ENCODE data around the gene EXOC1. TPM values are rescaled to one million over a fixed set of nuclear protein-coding genes. Genes with fewer than 3 reads are reported as not detected.

Gene EXOC1
- polyA plus RNA-seq, 1 donor (not counting 4 experiments of a cell fraction or from before 2014, with no cell fraction given): 32.4 TPM

DNA sequence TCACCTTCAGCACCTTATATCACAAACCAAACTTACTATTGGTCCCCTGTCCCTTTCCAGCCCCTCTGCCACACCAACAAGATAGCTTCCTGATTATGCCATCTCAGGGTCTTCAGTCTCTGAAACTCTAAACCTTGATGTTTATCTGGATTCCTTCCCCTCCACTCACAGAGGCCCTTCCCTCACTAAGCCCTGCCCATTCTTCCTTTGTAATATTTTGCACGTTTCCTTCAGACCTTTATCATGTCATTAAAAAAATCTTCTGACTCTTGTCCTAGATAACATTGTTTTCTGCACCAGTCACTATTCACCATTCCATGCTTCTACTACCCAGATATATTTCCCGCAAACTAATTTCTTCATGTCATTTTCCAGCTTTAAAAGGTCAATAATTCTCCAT lies 77.6 kb downstream of the EXOC1 start:
- H3K4me3 ChIP-seq (ENCODE audit: control insufficient read depth in 2 of 3, extremely low read depth in 1 of 3, insufficient read depth in 2 of 3, low read depth in 1 of 3, low read length in 3 of 3): no peak overlapping the region
- no peaks in the 10 kb centered on the region for H3K4me1 ChIP-seq (ENCODE audit: control insufficient read depth, extremely low read depth, insufficient read depth, low read length)
- H3K9me3 ChIP-seq (ENCODE audit: control insufficient read depth, low read depth, low read length): no peaks in the 10 kb centered on the region
- dilution Hi-C loops (cut with MboI; ENCODE audit: extremely low pct_ligation_motif_present, low sequenced_read_pairs): no loop called here
- no peak overlapping the region for H3K9ac ChIP-seq (ENCODE audit: control insufficient read depth, extremely low read depth, insufficient read depth, low read length)
- H2AFZ ChIP-seq (ENCODE audit: control insufficient read depth, low read length): no peak overlapping the region
- no peaks in the 10 kb centered on the region for H4K20me1 ChIP-seq (ENCODE audit: control insufficient read depth, extremely low read depth, insufficient read depth, low read length)
- no peak overlapping the region for H3K4me2 ChIP-seq (ENCODE audit: control insufficient read depth, extremely low read depth, insufficient read depth, low read depth, low read length)
- no peaks in the 10 kb centered on the region for H3K9me1 ChIP-seq (ENCODE audit: control insufficient read depth, extremely low read depth, insufficient read depth, low read length)
- H3K27ac ChIP-seq (ENCODE audit: control insufficient read depth, insufficient read depth, low read length): no peak overlapping the region
- FAIRE-seq (no peak), DNase-seq (ENCODE audit: low read depth, low spot score) (no peak)
- H3K27me3 ChIP-seq (ENCODE audit: control insufficient read depth, extremely low read depth, insufficient read depth, low read length): no peaks in the 10 kb centered on the region
- H3K36me3 ChIP-seq (ENCODE audit: control insufficient read depth in 2 of 2, extremely low read depth in 1 of 2, insufficient read depth in 2 of 2, low read length in 2 of 2): no peaks in the 10 kb centered on the region
- no peaks in the 10 kb centered on the region for H3K79me2 ChIP-seq (ENCODE audit: control insufficient read depth, insufficient read depth, low read length)
- TF ChIP-seq, protein P1, sequence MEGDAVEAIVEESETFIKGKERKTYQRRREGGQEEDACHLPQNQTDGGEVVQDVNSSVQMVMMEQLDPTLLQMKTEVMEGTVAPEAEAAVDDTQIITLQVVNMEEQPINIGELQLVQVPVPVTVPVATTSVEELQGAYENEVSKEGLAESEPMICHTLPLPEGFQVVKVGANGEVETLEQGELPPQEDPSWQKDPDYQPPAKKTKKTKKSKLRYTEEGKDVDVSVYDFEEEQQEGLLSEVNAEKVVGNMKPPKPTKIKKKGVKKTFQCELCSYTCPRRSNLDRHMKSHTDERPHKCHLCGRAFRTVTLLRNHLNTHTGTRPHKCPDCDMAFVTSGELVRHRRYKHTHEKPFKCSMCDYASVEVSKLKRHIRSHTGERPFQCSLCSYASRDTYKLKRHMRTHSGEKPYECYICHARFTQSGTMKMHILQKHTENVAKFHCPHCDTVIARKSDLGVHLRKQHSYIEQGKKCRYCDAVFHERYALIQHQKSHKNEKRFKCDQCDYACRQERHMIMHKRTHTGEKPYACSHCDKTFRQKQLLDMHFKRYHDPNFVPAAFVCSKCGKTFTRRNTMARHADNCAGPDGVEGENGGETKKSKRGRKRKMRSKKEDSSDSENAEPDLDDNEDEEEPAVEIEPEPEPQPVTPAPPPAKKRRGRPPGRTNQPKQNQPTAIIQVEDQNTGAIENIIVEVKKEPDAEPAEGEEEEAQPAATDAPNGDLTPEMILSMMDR (optimal IDR thresholded peaks at IDR 0.05 in 1 of 3, IDR thresholded peaks at IDR 0.05 in 1 of 3, conservative IDR thresholded peaks at IDR 0.05 in 1 of 3; ENCODE audit: extremely low read depth in 1 of 3, insufficient read depth in 2 of 3, low read length in 3 of 3): no peak
- TF ChIP-seq EZH2 (IDR thresholded peaks at IDR 0.05; ENCODE audit: low read length): no peak

DNA sequence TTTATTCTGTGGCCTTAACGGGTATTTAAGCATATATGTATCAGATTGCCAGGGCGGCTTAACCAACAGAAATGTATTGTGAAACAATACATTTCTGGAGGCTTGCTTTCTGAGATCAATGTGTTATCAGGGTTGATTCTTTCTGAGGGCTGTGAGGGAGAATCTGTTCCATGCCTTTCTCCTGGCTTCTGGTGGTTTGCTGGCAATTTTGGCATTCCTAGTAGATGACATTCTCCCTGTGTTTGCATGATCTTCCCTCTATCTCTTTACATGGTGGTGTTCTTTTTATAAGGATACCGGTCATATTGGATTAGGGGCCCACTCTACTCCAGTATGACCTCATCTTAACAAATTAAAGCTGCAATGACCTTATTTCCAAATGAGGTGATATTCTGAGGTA lies 78.4 kb downstream of the EXOC1 start:
- no peaks in the 10 kb centered on the region for H3K9me1 ChIP-seq (ENCODE audit: control insufficient read depth, extremely low read depth, insufficient read depth, low read length)
- no peak overlapping the region for H3K4me2 ChIP-seq (ENCODE audit: control insufficient read depth, extremely low read depth, insufficient read depth, low read depth, low read length)
- H4K20me1 ChIP-seq (ENCODE audit: control insufficient read depth, extremely low read depth, insufficient read depth, low read length): no peaks in the 10 kb centered on the region
- no peaks in the 10 kb centered on the region for H3K79me2 ChIP-seq (ENCODE audit: control insufficient read depth, insufficient read depth, low read length)
- no peak overlapping the region for H3K4me3 ChIP-seq (ENCODE audit: control insufficient read depth in 2 of 3, extremely low read depth in 1 of 3, insufficient read depth in 2 of 3, low read depth in 1 of 3, low read length in 3 of 3)
- no peak overlapping the region for H2AFZ ChIP-seq (ENCODE audit: control insufficient read depth, low read length)
- no peaks in the 10 kb centered on the region for H3K27me3 ChIP-seq (ENCODE audit: control insufficient read depth, extremely low read depth, insufficient read depth, low read length)
- H3K4me1 ChIP-seq (ENCODE audit: control insufficient read depth, extremely low read depth, insufficient read depth, low read length): no peaks in the 10 kb centered on the region
- DNase-seq (ENCODE audit: low read depth, low spot score) (no peak), FAIRE-seq (no peak)
- TF ChIP-seq, protein P1 (optimal IDR thresholded peaks at IDR 0.05 in 1 of 3, IDR thresholded peaks at IDR 0.05 in 1 of 3, conservative IDR thresholded peaks at IDR 0.05 in 1 of 3; ENCODE audit: extremely low read depth in 1 of 3, insufficient read depth in 2 of 3, low read length in 3 of 3): no peak
- TF ChIP-seq EZH2 (IDR thresholded peaks at IDR 0.05; ENCODE audit: low read length): no peak
- dilution Hi-C loops (cut with MboI; ENCODE audit: extremely low pct_ligation_motif_present, low sequenced_read_pairs): no loop called here
- no peak overlapping the region for H3K9ac ChIP-seq (ENCODE audit: control insufficient read depth, extremely low read depth, insufficient read depth, low read length)
- no peak overlapping the region for H3K27ac ChIP-seq (ENCODE audit: control insufficient read depth, insufficient read depth, low read length)
- H3K9me3 ChIP-seq (ENCODE audit: control insufficient read depth, low read depth, low read length): no peaks in the 10 kb centered on the region
- no peaks in the 10 kb centered on the region for H3K36me3 ChIP-seq (ENCODE audit: control insufficient read depth in 2 of 2, extremely low read depth in 1 of 2, insufficient read depth in 2 of 2, low read length in 2 of 2)
